Mucosa of descending colon (tissue), 3 donors: ENCODE results near the gene UBE2S. TPM values are rescaled to one million over a fixed set of nuclear protein-coding genes. Genes with fewer than 3 reads are reported as not detected.
A peak's percentile ranks its signal among the peaks of the same experiment; 100 is the strongest.
"Not testable (repeated sequence)": the region's sequence is repeated elsewhere in the genome, so short reads cannot be mapped to it uniquely, and the experiment has no call there.

ENCODE experiments used
- ATAC-seq: fragments of 200-7000 bp; cut with Tn5 transposase; one replicate; pipeline ENCODE4 v1.9.1; 2020; ENCODE audit warnings: mild to moderate bottlenecking, moderate library complexity
- DNase-seq, 3 donors: peaks; one replicate each; pipeline ENCODE4 v3.0.0-alpha.2; 2020
- H3K36me3 ChIP-seq: fragments of 200-600 bp; one replicate; pipeline ENCODE4 v1.8.0; 2021; ENCODE audit warnings: low read depth, mild to moderate bottlenecking
- H3K4me1 ChIP-seq: fragments of 200-600 bp; one replicate; pipeline ENCODE4 v1.8.0; 2021; ENCODE audit warnings: low read depth, mild to moderate bottlenecking
- H3K4me3 ChIP-seq: fragments of 200-600 bp; one replicate; pipeline ENCODE4 v1.8.0; 2021; ENCODE audit warnings: mild to moderate bottlenecking
- H3K9me3 ChIP-seq: fragments of 200-600 bp; one replicate; pipeline ENCODE4 v1.8.0; 2021; ENCODE audit warnings: mild to moderate bottlenecking
- intact Hi-C, 2 donors: fragments of 100-400 bp; cut with DNase I in 1 of 2; cut with micrococcal nuclease in 1 of 2; formaldehyde crosslinking; loops; one replicate each; pipeline versions ENCODE4 v1.11.0 to v1.11.1; 2022; cut with DNase I, micrococcal nuclease
- total RNA-seq, 3 donors: library from RNA; stranded (reverse); fragmentation: NEBNext Ultra II Directional in 2 of 3; extraction: Animal tissue kit (Norgen Biotek cat#: 25700) in 2 of 3; gene quantifications; one replicate each; pipeline versions ENCODE4 v1.2.1 to v1.2.4, GENCODE V29; 2021 to 2023
- TF ChIP-seq, protein P1 (sequence below): fragments of 200-600 bp; IDR thresholded peaks from one replicate; pipeline ENCODE4 v1.8.0; 2022; ENCODE audit warnings: antibody characterized with exemption, mild to moderate bottlenecking
- donor health status: DM: no; HTN: no; CAD: no; lungs with moderate emphysema.
- donor health status: DM: no; HTN: no; CAD: no.
- donor health status: DM: no; HTN: yes; CAD: no.

The UBE2S gene
- total RNA-seq, 3 donors from 2014 or later: 14.0 to 41.6 (median 23.0) TPM

DNA sequence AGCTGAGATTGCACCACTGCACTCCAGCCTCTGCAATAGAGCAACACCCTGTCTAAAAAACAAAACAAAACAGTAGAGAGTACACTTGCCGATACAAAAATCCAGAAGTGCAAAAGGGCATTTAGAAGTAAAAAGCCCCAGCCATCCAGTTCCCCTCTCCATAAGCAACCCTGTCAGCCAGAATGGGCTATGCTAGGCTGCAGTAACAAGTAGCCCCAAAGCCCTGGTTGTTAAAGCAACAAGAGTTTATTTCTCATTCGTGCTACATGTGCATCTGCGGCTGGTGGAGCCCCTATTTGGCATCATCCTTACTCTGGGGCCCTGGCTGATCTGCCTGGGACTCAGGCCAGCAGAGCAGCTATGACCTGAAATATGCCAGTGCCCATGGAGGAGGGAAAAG lies 16.9 kb upstream of the UBE2S start:
- Histone ChIP-seq H3K9me3 (no peaks in the 10 kb centered on the region), H3K36me3 (no peaks in the 10 kb centered on the region), H3K4me3 (no peak overlapping the region), H3K4me1 (no peaks in the 10 kb centered on the region)
- ATAC-seq: no peak
- intact Hi-C loops: no loop called here
- TF ChIP-seq, protein P1, sequence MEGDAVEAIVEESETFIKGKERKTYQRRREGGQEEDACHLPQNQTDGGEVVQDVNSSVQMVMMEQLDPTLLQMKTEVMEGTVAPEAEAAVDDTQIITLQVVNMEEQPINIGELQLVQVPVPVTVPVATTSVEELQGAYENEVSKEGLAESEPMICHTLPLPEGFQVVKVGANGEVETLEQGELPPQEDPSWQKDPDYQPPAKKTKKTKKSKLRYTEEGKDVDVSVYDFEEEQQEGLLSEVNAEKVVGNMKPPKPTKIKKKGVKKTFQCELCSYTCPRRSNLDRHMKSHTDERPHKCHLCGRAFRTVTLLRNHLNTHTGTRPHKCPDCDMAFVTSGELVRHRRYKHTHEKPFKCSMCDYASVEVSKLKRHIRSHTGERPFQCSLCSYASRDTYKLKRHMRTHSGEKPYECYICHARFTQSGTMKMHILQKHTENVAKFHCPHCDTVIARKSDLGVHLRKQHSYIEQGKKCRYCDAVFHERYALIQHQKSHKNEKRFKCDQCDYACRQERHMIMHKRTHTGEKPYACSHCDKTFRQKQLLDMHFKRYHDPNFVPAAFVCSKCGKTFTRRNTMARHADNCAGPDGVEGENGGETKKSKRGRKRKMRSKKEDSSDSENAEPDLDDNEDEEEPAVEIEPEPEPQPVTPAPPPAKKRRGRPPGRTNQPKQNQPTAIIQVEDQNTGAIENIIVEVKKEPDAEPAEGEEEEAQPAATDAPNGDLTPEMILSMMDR: no peak
- no peak for DNase-seq

DNA sequence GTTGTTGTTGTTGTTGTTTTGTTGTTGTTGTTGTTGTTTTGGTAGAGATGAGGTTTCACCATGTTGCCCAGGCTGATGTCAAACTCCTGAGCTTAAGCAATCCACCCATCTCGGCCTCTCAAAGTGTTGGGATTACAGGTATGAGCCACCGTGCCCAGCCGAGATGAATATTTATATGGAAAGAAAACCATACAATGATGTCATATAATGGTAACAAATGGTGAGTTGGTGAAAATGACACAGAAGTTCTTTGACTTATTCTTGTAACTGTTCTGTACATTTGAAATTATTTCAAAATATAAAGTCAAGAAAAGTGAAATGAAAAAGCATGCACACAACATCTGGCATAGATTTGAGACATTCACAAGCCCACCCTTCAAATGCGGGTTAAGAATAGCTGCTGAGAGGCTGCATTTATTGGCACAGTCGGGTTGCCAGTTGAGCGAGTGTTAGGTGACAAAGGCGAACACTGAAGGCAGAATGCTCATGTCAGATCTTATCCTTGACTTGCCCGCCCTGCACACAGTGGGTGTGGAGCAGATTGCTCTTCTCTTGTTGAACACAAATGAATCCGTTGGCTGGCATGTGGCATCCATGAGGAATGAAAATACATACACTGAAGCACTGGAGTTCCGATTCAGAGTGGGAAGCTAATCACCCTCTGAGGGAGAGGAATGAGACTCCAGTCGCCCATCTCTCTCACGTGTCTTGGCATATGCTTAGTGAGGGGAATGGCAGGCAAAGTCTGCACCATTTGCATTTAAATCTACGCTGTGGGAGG lies 15.8 kb upstream of the UBE2S start:
- TF ChIP-seq, protein P1: no peak
- Histone ChIP-seq H3K4me1 (no peaks in the 10 kb centered on the region), H3K36me3 (no peaks in the 10 kb centered on the region), H3K9me3 (no peaks in the 10 kb centered on the region), H3K4me3 (no peak overlapping the region)
- ATAC-seq: no peak
- no peak for DNase-seq
- intact Hi-C loops: no loop called here

DNA sequence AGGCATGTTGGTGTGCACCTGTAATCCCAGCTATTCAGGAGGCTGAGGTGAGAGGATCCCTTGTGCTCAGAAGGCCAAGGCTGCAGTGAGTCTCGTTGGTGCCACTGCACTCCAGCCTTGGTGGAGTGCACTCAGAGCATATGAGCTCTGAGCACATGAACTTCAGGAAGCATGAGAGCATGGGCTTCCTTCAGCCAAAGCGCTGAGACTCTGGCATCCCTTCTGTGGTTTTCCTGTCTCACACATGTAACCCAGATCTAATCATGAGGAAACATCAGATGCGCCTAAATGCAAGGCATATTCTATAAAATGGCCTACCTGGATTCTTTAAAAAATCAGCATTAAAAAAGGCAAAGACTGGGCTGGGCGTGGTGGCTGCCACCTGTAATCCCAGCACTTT lies 13.7 kb upstream of the UBE2S start:
- intact Hi-C loops, ATAC-seq, H3K4me1 ChIP-seq, H3K36me3 ChIP-seq, H3K9me3 ChIP-seq, H3K4me3 ChIP-seq: not testable (repeated sequence)
- peak in 1 of 3 donors; percentile 12 for DNase-seq

DNA sequence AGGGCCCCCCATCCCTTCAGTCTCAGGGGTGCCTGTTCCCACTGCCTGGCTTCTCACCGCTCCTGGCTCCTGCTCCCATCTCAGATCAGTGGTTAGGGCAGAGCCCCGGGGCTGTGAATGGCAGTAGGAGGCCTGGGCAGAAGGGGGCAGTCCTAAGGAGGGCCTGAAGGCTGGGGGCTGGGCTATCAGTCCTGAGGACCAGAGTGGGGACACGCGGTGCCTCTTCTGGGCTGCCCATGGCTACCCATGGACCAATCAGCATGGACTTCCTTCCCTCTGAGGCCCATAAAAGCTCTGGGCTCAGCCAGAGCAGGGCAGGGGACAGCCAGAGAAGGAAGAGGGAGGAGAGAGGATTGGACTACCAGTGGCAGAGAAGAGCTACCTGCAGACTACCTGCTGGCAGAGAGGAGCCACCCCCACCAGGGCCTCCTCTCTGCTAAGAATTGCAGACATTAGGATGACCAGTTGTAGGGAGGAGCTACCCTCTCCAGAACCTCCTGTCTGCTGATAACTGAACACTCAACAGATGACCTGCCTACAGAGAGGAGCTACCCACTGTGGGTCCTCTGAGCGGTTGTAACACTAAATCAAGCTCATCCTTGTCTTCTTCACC lies 12.1 kb upstream of the UBE2S start:
- TF ChIP-seq, protein P1: no peak

DNA sequence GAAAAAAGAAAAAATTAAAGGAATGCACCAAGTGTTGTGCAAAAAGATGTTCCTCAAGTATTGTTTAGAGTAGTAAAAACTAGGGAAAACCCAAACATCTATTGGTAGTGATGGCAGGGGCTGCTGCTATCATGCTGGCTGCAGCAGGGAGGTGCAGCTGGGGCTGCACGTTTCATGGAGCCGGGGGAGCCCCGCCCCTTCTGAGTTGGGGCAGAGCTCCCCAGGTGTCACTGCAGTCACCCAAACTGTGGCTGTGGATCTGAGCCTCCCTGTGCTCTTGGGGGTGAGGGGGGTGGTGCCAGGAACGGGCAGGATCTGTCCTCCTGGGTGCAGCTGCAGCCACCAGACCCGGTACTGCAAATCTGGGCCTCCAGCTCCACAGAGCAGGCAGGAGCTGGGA lies 11.5 kb upstream of the UBE2S start:
- no peak for DNase-seq
- ATAC-seq: no peak
- Histone ChIP-seq H3K4me1 (no peaks in the 10 kb centered on the region), H3K4me3 (no peak overlapping the region), H3K9me3 (no peaks in the 10 kb centered on the region), H3K36me3 (no peaks in the 10 kb centered on the region)
- intact Hi-C loops: no loop called here
- TF ChIP-seq, protein P1: no peak

More for the DNA sequence above, 12.1 kb upstream of the UBE2S start:
- H3K4me3 ChIP-seq: no peak overlapping the region
- no peaks in the 10 kb centered on the region for H3K9me3 ChIP-seq
- H3K36me3 ChIP-seq: no peaks in the 10 kb centered on the region
- no peaks in the 10 kb centered on the region for H3K4me1 ChIP-seq
- ATAC-seq (no peak), DNase-seq (no peak)
- intact Hi-C loops: no loop called here

DNA sequence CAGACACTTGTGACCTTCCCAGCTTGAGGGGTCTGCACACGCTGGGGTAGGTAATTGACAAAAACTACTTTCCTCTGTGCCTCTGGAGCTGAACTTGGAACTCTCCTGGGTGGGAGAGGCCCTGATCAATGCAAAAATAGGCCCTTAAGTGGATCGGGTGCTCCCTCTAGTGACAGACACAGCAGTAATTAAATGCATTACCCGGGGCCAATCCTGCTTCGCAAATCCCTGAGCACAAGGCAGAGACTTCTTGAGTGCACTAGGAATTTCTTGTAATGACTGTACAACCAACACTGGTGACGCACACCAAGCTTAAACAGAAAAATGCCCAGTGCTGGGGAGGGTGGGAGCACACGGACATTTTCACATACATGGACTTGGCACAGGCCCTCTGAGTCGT lies 10.6 kb upstream of the UBE2S start:
- TF ChIP-seq, protein P1: peak; percentile 33
- intact Hi-C loops: no loop called here
- Histone ChIP-seq H3K4me3 (no peak overlapping the region), H3K36me3 (no peaks in the 10 kb centered on the region), H3K9me3 (no peaks in the 10 kb centered on the region), H3K4me1 (no peaks in the 10 kb centered on the region)
- ATAC-seq: peak; percentile 94
- peak in 2 of 3 donors; percentile 41 to 80 for DNase-seq
